Naive B cell (primary cell): Measurements from ENCODE around the gene SRGAP3. TPM values are rescaled to one million over a fixed set of nuclear protein-coding genes. Genes with fewer than 3 reads are reported as not detected.
"Not testable (repeated sequence)": the region's sequence is repeated elsewhere in the genome, so short reads cannot be mapped to it uniquely, and the experiment has no call there.

Source experiments
- ATAC-seq, 2 donors: fragments of 150-1000 bp; cut with Tn5 transposase; 2 replicates each; pipeline ENCODE4 v1.10.0; 2021; ENCODE audit warnings: low read depth in 2 of 2, mild to moderate bottlenecking in 2 of 2, moderate library complexity in 2 of 2
- DNase-seq: peaks from one replicate; pipeline ENCODE4 v3.0.0; 2022
- H3K27ac Mint-ChIP-seq, 6 donors: one replicate each; pipeline ENCODE4 v1.8.0; 2020 to 2022; ENCODE audit warnings: mild to moderate bottlenecking in 6 of 6, mixed read lengths in 6 of 6, moderate library complexity in 5 of 6, inconsistent platforms in 2 of 6
- H3K27me3 Mint-ChIP-seq, 3 donors: one replicate each; pipeline ENCODE4 v1.8.0; 2021 to 2022; ENCODE audit warnings: mixed read lengths in 3 of 3, mild to moderate bottlenecking in 1 of 3
- H3K36me3 Mint-ChIP-seq, 2 donors: one replicate each; pipeline ENCODE4 v1.8.0; 2020 to 2022; ENCODE audit warnings: mixed read lengths in 2 of 2, inconsistent platforms in 1 of 2, mild to moderate bottlenecking in 1 of 2
- H3K4me1 Mint-ChIP-seq, 3 donors: one replicate each; pipeline ENCODE4 v1.8.0; 2020 to 2022; ENCODE audit warnings: mixed read lengths in 3 of 3, inconsistent platforms in 1 of 3, mild to moderate bottlenecking in 1 of 3, moderate library complexity in 1 of 3
- H3K4me3 Mint-ChIP-seq, 8 donors: one replicate each; pipeline ENCODE4 v1.8.0; 2020 to 2022; ENCODE audit warnings: mild to moderate bottlenecking in 8 of 8, mixed read lengths in 8 of 8, moderate library complexity in 8 of 8, inconsistent platforms in 2 of 8
- H3K9me3 Mint-ChIP-seq, 7 donors: one replicate each; pipeline ENCODE4 v1.8.0; 2020 to 2022; ENCODE audit warnings: mixed read lengths in 7 of 7, mild to moderate bottlenecking in 5 of 7, inconsistent platforms in 2 of 7, moderate library complexity in 1 of 7
- polyA plus RNA-seq, 6 donors: library from polyadenylated mRNA; unstranded; fragments of 300-500 nt; fragmentation: Illumina TruSeq; gene quantifications; one replicate each; pipeline ENCODE4 v1.2.3, GENCODE V29; 2021; ENCODE audit warnings: low read depth in 6 of 6

SRGAP3 gene
- polyA plus RNA-seq, 6 donors from 2014 or later = 0.36 to 2.4 (median 0.87) TPM; not detected in 1

DNA sequence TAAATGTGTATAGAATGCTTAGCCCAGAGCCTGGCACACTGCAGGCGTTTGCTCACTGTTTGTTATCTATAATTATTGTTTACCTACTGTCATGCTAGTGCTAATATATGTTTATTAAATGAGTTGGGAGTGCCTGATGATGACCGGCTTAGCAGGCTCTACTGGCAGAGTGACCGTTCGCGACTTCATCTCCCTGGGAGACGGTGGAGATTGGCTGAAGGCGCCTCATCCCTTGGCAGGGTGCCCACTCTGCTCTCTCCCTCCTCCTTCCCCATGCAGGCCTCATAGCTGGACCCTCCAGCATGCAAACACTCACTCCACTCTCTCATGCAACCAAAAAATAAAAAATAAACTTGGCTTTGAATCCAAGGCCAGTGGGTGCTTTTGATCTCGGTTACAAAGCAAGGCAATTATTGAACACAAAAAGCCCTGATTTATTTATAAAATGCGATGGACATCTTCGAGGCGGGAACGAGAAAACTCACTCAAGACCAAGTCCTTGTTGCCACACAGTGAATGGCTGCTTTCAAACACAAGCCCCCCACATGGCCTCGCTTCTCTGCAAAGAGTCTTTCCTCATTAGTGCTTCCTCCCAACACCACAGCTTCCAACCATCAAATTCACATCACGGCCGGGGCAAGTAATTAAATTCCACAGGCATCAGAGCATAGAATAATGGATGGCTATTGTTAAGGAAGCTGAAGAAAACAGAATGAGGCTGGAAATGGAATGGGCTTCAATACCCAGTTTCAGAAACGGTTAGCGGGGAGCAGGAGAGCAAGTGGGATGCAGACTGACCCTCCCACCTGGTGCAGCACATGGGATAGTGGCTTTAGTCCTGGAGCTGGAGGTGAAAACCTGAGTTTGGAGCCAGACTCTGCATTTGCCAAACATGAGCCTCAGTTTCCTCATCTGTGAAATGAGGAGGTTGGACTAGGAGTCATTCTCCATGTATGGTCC lies 150.4 kb downstream of the SRGAP3 start:
- no peak overlapping the region for H3K4me3 Mint-ChIP-seq
- H3K27ac Mint-ChIP-seq = no peak overlapping the region
- no peaks in the 10 kb centered on the region for H3K36me3 Mint-ChIP-seq
- no peaks in the 10 kb centered on the region for H3K4me1 Mint-ChIP-seq
- DNase-seq (no peak), ATAC-seq (no peak)
- H3K9me3 Mint-ChIP-seq = peaks cover 0 to 2% (median 0%) of the 10 kb centered on the region in 7 donors
- peaks cover 9 to 16% (median 13%) of the 10 kb centered on the region in 3 donors for H3K27me3 Mint-ChIP-seq

DNA sequence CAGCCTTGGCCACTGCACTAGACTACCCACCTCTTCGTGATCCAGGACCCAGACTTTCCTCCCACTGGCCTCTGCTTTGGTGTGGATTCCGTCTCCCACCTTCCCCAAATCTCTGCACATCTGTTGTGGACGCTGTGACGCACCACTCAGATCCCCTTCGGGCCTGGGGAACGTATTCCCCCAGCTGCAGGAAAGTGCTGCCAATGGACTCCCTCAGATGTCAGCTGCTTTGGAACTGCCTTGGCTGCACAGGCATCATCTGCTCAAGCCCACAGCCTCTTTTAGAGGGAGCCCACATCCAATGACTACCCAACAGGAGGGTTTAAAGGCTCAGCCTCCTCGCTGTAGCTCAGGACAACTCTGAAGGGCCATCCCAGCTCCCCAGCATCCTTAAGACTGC lies 152.0 kb downstream of the SRGAP3 start:
- H3K9me3 Mint-ChIP-seq = peaks cover 0 to 4% (median 0%) of the 10 kb centered on the region in 7 donors
- H3K27ac Mint-ChIP-seq = no peak overlapping the region
- no peak overlapping the region for H3K4me3 Mint-ChIP-seq
- no peak for DNase-seq
- no peaks in the 10 kb centered on the region for H3K36me3 Mint-ChIP-seq
- ATAC-seq = no peak
- no peaks in the 10 kb centered on the region for H3K4me1 Mint-ChIP-seq
- H3K27me3 Mint-ChIP-seq = peaks cover 9 to 16% (median 13%) of the 10 kb centered on the region in 3 donors

DNA sequence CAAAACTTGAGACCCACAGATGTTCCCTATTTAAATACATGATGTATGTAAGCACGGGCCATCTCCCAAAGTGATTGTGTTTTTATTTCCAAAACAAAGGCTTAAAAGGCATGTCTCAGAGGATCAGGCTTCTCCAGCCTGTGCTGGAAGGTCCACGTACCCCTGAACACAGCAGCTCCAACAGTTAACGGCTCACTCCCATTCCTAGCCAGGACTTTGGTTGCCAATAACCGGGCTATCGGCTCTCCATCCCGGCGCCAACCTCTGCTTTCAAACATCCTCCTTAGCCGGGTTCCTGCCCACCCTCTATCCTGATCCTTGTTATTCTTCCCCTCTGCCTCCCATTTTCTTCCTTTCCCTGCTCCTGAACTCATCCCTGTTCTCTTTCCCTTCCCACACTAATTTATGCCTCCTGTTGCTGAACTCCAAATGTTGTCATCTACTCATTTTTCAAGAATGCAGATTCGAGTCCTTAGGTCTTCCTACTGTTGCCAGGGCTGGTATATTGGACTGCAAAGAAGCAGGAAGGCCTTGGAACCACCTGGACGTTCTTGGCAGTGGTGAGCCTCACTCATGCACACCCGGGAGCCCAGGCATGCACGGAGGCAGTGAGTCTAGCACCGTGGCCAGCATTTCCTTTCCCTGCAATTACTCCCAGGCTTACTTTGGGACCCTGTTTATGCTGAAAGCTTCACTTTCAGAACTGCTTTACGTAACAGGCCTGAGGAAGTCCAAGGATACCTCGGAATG lies 157.8 kb downstream of the SRGAP3 start:
- no peak overlapping the region for H3K4me3 Mint-ChIP-seq
- no peaks in the 10 kb centered on the region for H3K4me1 Mint-ChIP-seq
- H3K36me3 Mint-ChIP-seq = no peaks in the 10 kb centered on the region
- H3K27me3 Mint-ChIP-seq = peaks cover 0 to 6% (median 4%) of the 10 kb centered on the region in 3 donors
- H3K9me3 Mint-ChIP-seq = peaks cover 0 to 4% (median 0%) of the 10 kb centered on the region in 7 donors
- no peak overlapping the region for H3K27ac Mint-ChIP-seq
- DNase-seq = no peak
- ATAC-seq = no peak

DNA sequence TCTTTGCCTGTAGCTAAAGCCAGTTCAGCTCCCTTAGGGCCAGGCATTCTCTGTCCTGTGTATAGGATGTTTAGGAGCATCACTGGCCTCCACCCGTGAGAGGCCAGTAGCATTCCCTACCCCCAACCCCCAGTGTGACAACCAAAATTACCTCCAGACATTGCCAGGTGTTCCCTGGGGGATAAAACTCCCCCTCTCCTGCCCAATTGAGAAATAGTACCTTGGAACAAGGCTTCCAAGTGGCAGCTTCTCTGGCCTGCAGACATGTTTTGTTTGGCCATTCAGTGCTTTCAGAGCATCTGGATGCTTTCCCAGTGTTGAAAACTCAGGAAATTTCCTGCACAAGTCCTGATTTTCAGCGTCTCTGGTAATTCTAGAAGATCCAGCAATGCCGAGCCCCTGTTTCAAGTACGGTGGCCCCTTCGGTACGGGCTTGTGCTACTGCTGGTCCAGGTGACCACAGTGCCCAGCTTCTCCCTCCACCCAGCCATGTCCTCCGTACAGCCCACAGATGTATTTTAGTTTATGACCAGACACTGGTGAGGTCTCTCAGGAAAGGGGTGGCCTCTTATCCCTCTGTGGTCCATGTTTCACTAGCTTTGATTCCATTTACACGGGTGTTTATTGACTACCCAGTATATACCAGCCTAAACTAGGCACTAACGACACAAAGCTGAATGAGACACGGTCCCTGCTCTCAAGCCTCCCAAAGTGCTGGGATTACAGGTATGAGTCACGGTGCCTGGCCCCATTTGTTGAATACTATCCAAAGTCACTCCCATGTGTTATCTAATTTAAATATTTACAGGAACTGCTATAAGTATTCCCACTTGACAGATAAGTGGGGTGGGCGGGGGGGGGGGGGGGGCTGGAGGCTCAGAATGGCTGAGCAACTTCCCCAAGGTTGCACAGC lies 160.7 kb downstream of the SRGAP3 start:
- H3K9me3 Mint-ChIP-seq = peaks cover 2 to 8% (median 4%) of the 10 kb centered on the region in 7 donors
- H3K27me3 Mint-ChIP-seq = peaks cover 4 to 12% (median 6%) of the 10 kb centered on the region in 3 donors
- H3K4me3 Mint-ChIP-seq = no peak overlapping the region
- no peaks in the 10 kb centered on the region for H3K36me3 Mint-ChIP-seq
- ATAC-seq (no peak), DNase-seq (no peak)
- no peaks in the 10 kb centered on the region for H3K4me1 Mint-ChIP-seq
- no peak overlapping the region for H3K27ac Mint-ChIP-seq

DNA sequence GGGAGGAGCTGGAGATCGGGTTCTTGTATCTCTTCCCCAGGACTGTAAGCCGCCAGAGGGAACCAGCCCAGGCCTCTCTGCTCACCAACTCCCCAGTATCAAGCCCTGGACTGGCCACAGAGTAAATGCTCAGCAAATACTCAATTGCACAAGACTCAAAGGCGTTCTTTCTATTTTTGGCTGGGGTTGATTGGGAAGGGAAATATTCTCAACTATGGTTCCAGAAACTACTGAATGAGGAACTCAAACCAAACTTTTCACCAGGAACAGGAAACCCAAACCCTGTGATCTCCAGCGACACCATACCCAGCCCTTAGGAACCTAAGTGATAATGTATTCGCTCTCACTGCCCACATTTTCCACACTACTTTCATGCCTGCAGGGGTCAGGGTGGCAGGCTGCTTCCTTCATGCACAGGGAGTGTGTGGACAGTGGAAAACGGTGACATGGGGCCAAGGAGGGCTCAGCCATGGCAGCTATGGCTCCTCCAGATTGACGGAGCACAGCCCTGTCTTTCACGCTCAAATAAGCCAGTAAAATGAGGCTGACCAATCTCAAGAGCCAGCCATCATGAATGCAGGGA lies 161.5 kb downstream of the SRGAP3 start:
- ATAC-seq = no peak
- DNase-seq = no peak
- Mint-ChIP-seq H3K36me3 (no peaks in the 10 kb centered on the region), H3K27me3 (peaks cover 4 to 15% (median 13%) of the 10 kb centered on the region in 3 donors), H3K4me3 (no peak overlapping the region), H3K27ac (no peak overlapping the region), H3K9me3 (peaks cover 0 to 8% (median 3%) of the 10 kb centered on the region in 7 donors), H3K4me1 (no peaks in the 10 kb centered on the region)

DNA sequence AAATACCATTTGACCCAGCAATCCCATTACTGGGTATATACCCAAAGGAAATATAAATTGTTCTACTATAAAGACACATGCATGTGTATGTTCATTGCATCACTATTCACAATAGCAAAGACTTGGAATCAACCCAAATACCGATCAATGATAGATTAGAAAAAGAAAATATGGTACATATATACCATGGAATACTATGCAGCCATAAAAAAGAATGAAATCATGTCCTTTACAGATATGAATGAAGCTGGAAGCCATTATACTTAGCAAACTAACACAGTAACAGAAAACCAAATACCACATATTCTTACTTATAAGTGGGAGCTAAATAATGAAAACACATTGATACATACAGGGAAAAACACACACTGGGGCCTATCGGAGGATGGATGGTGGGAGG lies 164.0 kb downstream of the SRGAP3 start:
- not testable (repeated sequence) for H3K4me1 Mint-ChIP-seq

DNA sequence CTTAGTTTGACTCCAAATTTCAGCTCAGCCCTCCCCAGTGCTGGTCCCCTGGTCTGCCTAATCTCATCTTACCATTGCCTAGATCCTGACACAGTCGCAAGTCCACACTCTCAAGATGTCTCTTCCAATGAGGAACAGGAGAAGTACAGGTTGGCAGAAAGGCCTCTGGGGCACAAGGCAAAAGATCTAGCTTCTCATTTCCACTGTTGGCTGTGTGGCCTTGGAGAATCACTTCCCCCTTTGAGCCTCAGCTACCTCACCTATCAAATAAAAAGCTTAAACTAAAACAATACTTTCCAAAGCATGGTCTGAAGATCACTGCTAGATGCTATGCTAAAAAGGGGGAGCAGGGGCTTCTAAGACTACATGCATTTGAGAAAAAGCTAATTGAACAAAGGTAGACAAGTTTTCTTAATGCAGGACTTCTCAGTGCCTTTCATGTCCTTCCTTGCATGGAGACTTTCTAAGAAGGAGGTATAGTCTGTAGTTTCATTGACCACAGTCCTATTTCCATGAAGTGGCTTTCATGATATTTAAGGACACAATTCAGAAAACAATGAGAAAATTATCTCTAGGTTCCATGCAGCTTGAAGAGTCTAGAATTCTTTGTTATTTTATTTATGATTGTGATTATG lies 168.1 kb downstream of the SRGAP3 start:
- ATAC-seq (no peak), DNase-seq (no peak)
- peaks cover 0 to 11% (median 5%) of the 10 kb centered on the region in 7 donors for H3K9me3 Mint-ChIP-seq
- no peaks in the 10 kb centered on the region for H3K36me3 Mint-ChIP-seq
- H3K4me3 Mint-ChIP-seq = no peak overlapping the region
- no peaks in the 10 kb centered on the region for H3K4me1 Mint-ChIP-seq
- no peak overlapping the region for H3K27ac Mint-ChIP-seq
- H3K27me3 Mint-ChIP-seq = peaks cover 0 to 16% (median 8%) of the 10 kb centered on the region in 3 donors

More for the DNA sequence above, 164.0 kb downstream of the SRGAP3 start:
- Mint-ChIP-seq H3K9me3 (peaks cover 0 to 11% (median 5%) of the 10 kb centered on the region in 7 donors), H3K27me3 (peaks cover 0 to 16% (median 8%) of the 10 kb centered on the region in 3 donors)
- not testable (repeated sequence) for H3K4me3 Mint-ChIP-seq, H3K36me3 Mint-ChIP-seq, H3K27ac Mint-ChIP-seq, ATAC-seq, DNase-seq

DNA sequence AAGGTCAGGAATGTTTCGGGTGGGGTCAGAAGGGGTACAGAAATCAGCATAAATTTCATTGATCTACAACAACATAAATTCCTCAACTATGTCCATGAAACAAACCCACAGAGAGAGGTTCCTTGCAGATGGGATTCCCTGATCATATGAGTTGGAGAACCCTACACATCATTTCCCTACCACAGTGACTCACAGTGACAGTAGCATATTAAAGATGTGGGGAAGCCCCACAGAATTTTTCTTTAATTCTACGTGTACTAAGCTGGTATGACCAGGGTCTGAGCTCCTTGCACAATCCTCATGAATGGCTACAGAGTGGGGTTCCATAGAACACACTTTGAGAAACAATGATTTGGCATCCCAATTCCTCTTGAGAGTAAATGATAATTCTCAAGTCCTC lies 169.3 kb downstream of the SRGAP3 start:
- Mint-ChIP-seq H3K4me3 (no peak overlapping the region), H3K4me1 (no peaks in the 10 kb centered on the region), H3K9me3 (peaks cover 0 to 6% (median 2%) of the 10 kb centered on the region in 7 donors), H3K36me3 (no peaks in the 10 kb centered on the region), H3K27me3 (peaks cover 0 to 16% (median 8%) of the 10 kb centered on the region in 3 donors), H3K27ac (peak overlapping the region in 1 of 6 donors; percentile 16)
- ATAC-seq (no peak), DNase-seq (no peak)

DNA sequence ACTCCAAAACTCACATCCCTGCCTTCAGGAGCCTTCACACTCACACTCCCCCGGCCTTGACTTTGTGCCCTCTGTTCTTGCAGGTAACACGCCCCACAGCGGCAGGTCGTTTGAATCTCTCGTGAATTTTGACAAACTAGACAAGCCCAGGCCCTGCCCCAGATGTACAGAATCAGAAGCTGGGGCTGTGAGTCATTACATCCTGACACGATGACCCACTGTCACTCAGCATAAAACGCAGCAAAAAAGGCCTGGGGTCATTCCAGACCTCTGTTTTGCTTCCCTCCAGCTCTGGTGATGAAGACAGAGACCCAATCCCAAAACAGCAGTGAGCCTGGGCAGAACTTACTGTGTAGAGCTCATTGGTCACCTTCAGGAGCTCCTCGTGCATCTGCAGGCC lies 169.8 kb downstream of the SRGAP3 start:
- H3K27ac Mint-ChIP-seq = peak overlapping the region in 1 of 6 donors; percentile 57
- ATAC-seq (no peak), DNase-seq (no peak)
- peaks cover 0 to 16% (median 8%) of the 10 kb centered on the region in 3 donors for H3K27me3 Mint-ChIP-seq
- no peaks in the 10 kb centered on the region for H3K36me3 Mint-ChIP-seq
- H3K9me3 Mint-ChIP-seq = peaks cover 0 to 6% (median 0%) of the 10 kb centered on the region in 7 donors
- no peak overlapping the region for H3K4me3 Mint-ChIP-seq
- H3K4me1 Mint-ChIP-seq = no peaks in the 10 kb centered on the region

DNA sequence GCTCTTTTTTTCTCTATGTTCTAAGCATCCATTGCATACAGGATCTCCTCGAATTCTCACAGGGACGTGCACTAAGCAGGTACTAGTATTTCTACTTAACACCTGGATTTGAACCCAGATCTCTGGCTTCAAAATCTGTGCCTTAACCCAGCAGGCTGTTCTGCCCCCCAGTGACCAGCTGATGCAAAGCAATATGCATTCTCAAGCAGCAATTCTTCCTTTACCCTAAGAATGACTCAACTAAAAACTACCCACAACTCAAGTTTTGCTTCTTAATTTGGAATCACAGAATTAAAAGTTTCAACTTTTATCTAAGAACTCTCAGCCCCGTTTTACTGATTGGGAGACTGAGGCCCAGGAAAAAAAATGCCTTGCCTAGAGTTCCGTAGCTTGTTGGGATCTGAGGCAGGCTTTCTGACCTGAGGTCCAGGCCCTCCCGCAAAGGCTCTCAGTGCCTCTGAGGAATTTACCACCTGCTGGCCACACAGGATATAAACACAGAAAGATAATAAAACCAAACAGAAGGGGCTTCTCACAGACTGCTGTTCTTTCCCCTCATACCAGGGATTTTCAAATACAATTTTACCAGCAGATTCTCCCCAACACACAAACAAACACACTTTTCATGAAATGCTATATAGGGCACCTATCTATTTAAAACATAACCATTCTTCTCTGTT lies 170.7 kb downstream of the SRGAP3 start:
- ATAC-seq = no peak
- peaks cover 0 to 11% (median 3%) of the 10 kb centered on the region in 3 donors for H3K27me3 Mint-ChIP-seq
- no peak overlapping the region for H3K27ac Mint-ChIP-seq
- no peaks in the 10 kb centered on the region for H3K36me3 Mint-ChIP-seq
- no peak for DNase-seq
- H3K4me3 Mint-ChIP-seq = no peak overlapping the region
- H3K4me1 Mint-ChIP-seq = no peaks in the 10 kb centered on the region
- H3K9me3 Mint-ChIP-seq = peaks cover 0 to 6% (median 0%) of the 10 kb centered on the region in 7 donors

DNA sequence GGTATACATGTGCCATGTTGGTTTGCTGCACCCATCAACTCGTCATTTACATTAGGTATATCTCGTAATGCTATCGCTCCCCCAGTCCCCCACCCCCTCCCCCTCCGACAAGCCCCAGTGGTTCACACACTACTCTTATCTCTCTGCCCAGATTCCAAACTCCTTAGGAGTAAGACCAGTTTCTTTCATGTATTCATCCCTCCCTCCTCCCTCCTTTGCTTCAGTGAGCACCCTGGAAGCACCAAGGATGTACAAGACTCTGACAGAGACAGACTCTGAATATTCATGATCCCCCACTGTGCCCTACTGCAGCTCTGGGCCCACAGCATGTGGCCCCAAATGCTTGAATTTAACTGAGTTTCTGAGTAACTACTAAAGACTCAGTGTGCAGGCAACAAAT lies 172.4 kb downstream of the SRGAP3 start:
- H3K27ac Mint-ChIP-seq = no peak overlapping the region
- H3K27me3 Mint-ChIP-seq = peaks cover 0 to 4% (median 0%) of the 10 kb centered on the region in 3 donors
- no peak for ATAC-seq
- no peaks in the 10 kb centered on the region for H3K4me1 Mint-ChIP-seq
- no peak for DNase-seq
- H3K9me3 Mint-ChIP-seq = peaks cover 0 to 2% (median 0%) of the 10 kb centered on the region in 7 donors
- H3K4me3 Mint-ChIP-seq = no peak overlapping the region
- H3K36me3 Mint-ChIP-seq = no peaks in the 10 kb centered on the region

DNA sequence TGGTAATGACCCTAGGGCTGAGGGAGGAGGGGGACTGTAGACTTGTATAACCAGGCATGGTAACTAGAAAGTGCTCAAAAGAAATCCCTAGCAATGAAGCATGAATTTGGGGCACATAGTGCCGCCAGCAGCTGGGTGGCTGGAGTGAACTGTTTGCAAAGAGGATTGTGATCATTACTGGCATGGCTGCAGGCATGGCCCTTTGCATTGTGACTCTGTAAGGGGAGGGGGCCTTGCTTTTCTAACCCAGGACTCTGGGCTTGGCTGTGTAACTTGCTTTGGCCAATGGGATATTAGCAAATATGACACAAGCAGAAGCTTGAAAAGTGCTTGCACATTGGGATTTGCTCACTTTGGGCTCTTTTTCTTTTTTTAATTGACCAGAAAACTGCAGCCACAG lies 173.7 kb downstream of the SRGAP3 start:
- Mint-ChIP-seq H3K27ac (no peak overlapping the region), H3K4me1 (no peaks in the 10 kb centered on the region), H3K4me3 (no peak overlapping the region), H3K27me3 (peaks cover 0 to 12% (median 7%) of the 10 kb centered on the region in 3 donors), H3K36me3 (no peaks in the 10 kb centered on the region), H3K9me3 (no peaks in the 10 kb centered on the region)
- ATAC-seq (no peak), DNase-seq (no peak)
